Heart left ventricle (tissue), 16 donors: ENCODE data around the gene MARCHF3. TPM values are rescaled to one million over a fixed set of nuclear protein-coding genes. Genes with fewer than 3 reads are reported as not detected.
A peak's percentile ranks its signal among the peaks of the same experiment; 100 is the strongest.

Source experiments
- ATAC-seq, 4 donors: fragments of 200-7000 bp; cut with Tn5 transposase; one replicate each; pipeline ENCODE4 v1.9.1; 2020 to 2022; ENCODE audit warnings: moderate library complexity in 4 of 4, mild to moderate bottlenecking in 3 of 4, moderate number of reproducible peaks in 1 of 4
- DNase-seq, 5 donors: peaks; one replicate each; pipeline ENCODE4 v3.0.0-alpha.2; 2020
- H3K27ac ChIP-seq, 12 donors: fragments of 200-600 bp; sonication (generic) in 4 of 12; one replicate each; pipeline versions ENCODE4 v1.5.0 to v1.8.0; 2016 to 2022; ENCODE audit warnings: mild to moderate bottlenecking in 2 of 12
- H3K27me3 ChIP-seq, 9 donors: fragments of 200-600 bp; sonication (generic) in 2 of 9; one replicate each; pipeline versions ENCODE4 v1.5.1 to v1.8.0; 2016 to 2022; ENCODE audit warnings: mild to moderate bottlenecking in 3 of 9
- H3K36me3 ChIP-seq, 9 donors: fragments of 200-600 bp; sonication (generic) in 2 of 9; one replicate each; pipeline versions ENCODE4 v1.5.0 to v1.8.0; 2018 to 2022; ENCODE audit warnings: mild to moderate bottlenecking in 2 of 9
- H3K4me1 ChIP-seq, 12 donors: fragments of 200-600 bp; sonication (generic) in 4 of 12; one replicate each; pipeline versions ENCODE4 v1.5.0 to v1.8.0; 2016 to 2022; ENCODE audit warnings: mild to moderate bottlenecking in 3 of 12
- H3K4me3 ChIP-seq, 12 donors: fragments of 200-600 bp; sonication (generic) in 4 of 12; one replicate each; pipeline versions ENCODE4 v1.5.0 to v1.8.0; 2017 to 2022; ENCODE audit warnings: mild to moderate bottlenecking in 9 of 12, moderate library complexity in 4 of 12
- H3K9me3 ChIP-seq, 12 donors: fragments of 200-600 bp; sonication (generic) in 4 of 12; one replicate each; pipeline versions ENCODE4 v1.5.0 to v1.8.0; 2016 to 2022; ENCODE audit warnings: mild to moderate bottlenecking in 1 of 12
- POLR2A ChIP-seq, 2 donors: fragments of 450-650 bp; IDR thresholded peaks; one replicate each; pipeline ENCODE4 v1.6.1; 2017; ENCODE audit warnings: antibody characterized with exemption in 2 of 2, mild to moderate bottlenecking in 2 of 2, moderate library complexity in 2 of 2
- WGBS, 4 donors: extraction: QIAGEN DNeasy Blood & Tissue Kit in 2 of 4; methylation state at CpG; one replicate each; pipeline versions ENCODE4 v1.1.5 to v1.1.7; 2013 to 2018; 5-methylcytosine and 5-hydroxymethylcytosine counted together
- intact Hi-C, 10 donors: fragments of 100-400 bp; cut with DNase I; formaldehyde crosslinking; loops; one replicate each; pipeline versions ENCODE4 v1.11.1 to v1.14.2; 2022
- polyA plus RNA-seq, 2 donors: library from polyadenylated mRNA; stranded (reverse); fragments of 200-250 nt; gene quantifications; one replicate each; pipeline ENCODE4 v1.2.3, GENCODE V29; 2013
- total RNA-seq, 9 donors: library from RNA; depleted of rRNA in 2 of 9; stranded (reverse); fragments of >200 nt in 2 of 9; fragmentation: NEBNext Ultra II Directional in 3 of 9; extraction: Animal tissue kit (Norgen Biotek cat#: 25700) in 3 of 9; gene quantifications; one replicate each; pipeline versions ENCODE4 v1.1.0 to v1.2.4, GENCODE V29; 2016 to 2023
- TF ChIP-seq, protein P1 (sequence below), 12 donors: fragments of 200-600 bp; sonication (generic) in 4 of 12; IDR thresholded peaks; one replicate each; pipeline versions ENCODE4 v1.5.0 to v1.8.0; 2018 to 2022; ENCODE audit warnings: antibody characterized with exemption in 12 of 12, mild to moderate bottlenecking in 5 of 12
- donor health status: ischemic (EF 13 %, LVEDD 7.1; RV severe dilation, severe dysfunction).
- donor health status: healthy with polysubstance abuse.
- donor health status: DM: no; HTN: yes; CAD: no.
- donor health status: DM: no; HTN: no; CAD: no.
- donor health status: ischemic (EF 25% LVEDD 6.9; RV normal size, moderate dysfunction).
- donor health status: ischemic (EF 25% LVEDD 5.7; RV mildly dilated, moderate dysfunction).
- donor health status: healthy.
- donor health status: DM: yes; HTN: yes; CAD: no.
- donor health status: ischemic (EF 35%, LVEDD 5.7; RV mildly dilated, moderate dysfunction).
- donor health status: nonischemic (EF 11% LVEDD 7.7; RV severe dilation, severe dysfunction).
- donor health status: DM: yes; HTN: yes; CAD: no.
- donor health status: PGD.
- donor health status: ischemic (EF 29% LVEDD 5.4; RV normal size, mild dysfunction).
- donor health status: nonischemic (EF 23%, LVEDD 6.1; RV moderate dilation, normal function).

Gene MARCHF3
- total and polyA plus RNA-seq, 11 donors: 9.9 to 113 (median 38.0) TPM

- H3K36me3 ChIP-seq: peaks cover 0 to 9% (median 0%) of the 10 kb centered on the region in 9 donors
- no peak for DNase-seq
- peaks cover 0 to 19% (median under 1%) of the 10 kb centered on the region in 12 donors for H3K4me1 ChIP-seq
- no peaks in the 10 kb centered on the region for H3K27me3 ChIP-seq
- TF ChIP-seq POLR2A (IDR thresholded peaks at IDR 0.05): no peak
- TF ChIP-seq, protein P1, sequence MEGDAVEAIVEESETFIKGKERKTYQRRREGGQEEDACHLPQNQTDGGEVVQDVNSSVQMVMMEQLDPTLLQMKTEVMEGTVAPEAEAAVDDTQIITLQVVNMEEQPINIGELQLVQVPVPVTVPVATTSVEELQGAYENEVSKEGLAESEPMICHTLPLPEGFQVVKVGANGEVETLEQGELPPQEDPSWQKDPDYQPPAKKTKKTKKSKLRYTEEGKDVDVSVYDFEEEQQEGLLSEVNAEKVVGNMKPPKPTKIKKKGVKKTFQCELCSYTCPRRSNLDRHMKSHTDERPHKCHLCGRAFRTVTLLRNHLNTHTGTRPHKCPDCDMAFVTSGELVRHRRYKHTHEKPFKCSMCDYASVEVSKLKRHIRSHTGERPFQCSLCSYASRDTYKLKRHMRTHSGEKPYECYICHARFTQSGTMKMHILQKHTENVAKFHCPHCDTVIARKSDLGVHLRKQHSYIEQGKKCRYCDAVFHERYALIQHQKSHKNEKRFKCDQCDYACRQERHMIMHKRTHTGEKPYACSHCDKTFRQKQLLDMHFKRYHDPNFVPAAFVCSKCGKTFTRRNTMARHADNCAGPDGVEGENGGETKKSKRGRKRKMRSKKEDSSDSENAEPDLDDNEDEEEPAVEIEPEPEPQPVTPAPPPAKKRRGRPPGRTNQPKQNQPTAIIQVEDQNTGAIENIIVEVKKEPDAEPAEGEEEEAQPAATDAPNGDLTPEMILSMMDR (IDR thresholded peaks at IDR 0.05): no peak
- intact Hi-C loops: loop anchor here in 1 of 10 donors (5.0 kb wide), 1 partner anchor 44 kb away; no protein-coding TSS in a partner anchor
- no peak overlapping the region for H3K4me3 ChIP-seq
- WGBS, 4 donors: 54 to 77% (median 67%) methylated on average over 4 of the region's 4 CpGs
- no peaks in the 10 kb centered on the region for H3K9me3 ChIP-seq
- no peak overlapping the region for H3K27ac ChIP-seq
- no peak for ATAC-seq
These were observed 151.7 kb downstream of the MARCHF3 start for GRCh38 chr5:126878634-126879033.

DNA sequence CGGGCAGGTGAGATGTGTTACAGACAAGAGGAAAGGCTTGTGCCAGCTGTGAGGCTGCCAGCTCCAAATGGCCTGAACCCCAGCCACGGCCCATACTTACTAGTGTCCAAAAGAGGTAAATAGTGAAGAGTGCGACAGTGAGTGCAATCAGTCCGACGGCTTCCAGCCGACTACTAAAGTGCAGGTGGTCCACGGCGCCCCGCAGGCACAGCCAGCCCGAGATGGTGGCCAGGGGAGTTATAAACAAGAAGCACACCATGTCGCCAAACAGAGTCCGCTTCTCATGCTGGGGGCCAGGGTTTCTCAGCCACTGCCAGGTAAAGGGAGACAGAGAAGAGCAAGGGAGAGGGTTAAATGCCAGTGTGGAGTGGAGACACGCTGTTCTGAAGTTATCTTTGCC lies 152.3 kb downstream of the MARCHF3 start:
- Histone ChIP-seq H3K4me1 (peaks cover 0 to 19% (median 0%) of the 10 kb centered on the region in 12 donors), H3K9me3 (no peaks in the 10 kb centered on the region), H3K27me3 (no peaks in the 10 kb centered on the region), H3K36me3 (peaks cover 0 to 9% (median 0%) of the 10 kb centered on the region in 9 donors), H3K27ac (peak overlapping the region in 1 of 12 donors; percentile 21), H3K4me3 (no peak overlapping the region)
- no peak for ATAC-seq
- DNase-seq: no peak
- WGBS, 4 donors: 75 to 86% (median 80%) methylated on average over 13 of the region's 13 CpGs
- TF ChIP-seq, protein P1 (IDR thresholded peaks at IDR 0.05): no peak
- no peak for TF ChIP-seq POLR2A (IDR thresholded peaks at IDR 0.05)
- intact Hi-C loops: loop anchor here in 1 of 10 donors (5.0 kb wide), 1 partner anchor 44 kb away; no protein-coding TSS in a partner anchor

DNA sequence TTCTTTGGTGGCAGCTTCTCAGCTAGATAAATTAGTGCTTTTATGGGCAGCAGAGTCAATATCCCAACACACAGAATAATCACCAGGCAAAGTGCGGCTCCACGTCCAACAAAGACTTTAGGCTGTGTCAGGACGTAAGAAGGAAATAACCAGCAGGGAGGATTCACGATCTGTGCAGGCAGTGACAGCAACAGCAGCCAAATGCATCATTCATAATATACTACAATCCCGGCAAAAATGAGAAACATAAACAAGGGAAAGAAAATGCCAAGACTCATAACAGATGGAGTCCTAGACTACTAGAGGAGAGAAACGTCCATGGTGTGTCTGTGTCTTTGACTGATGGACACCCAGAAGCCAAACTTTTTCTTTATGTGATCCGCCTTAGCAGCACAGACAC lies 152.8 kb downstream of the MARCHF3 start:
- Histone ChIP-seq H3K9me3 (no peaks in the 10 kb centered on the region), H3K4me1 (peaks cover 0 to 19% (median 0%) of the 10 kb centered on the region in 12 donors), H3K36me3 (peaks cover 0 to 9% (median 0%) of the 10 kb centered on the region in 9 donors), H3K27me3 (no peaks in the 10 kb centered on the region), H3K27ac (peak overlapping the region in 1 of 12 donors; percentile 21), H3K4me3 (no peak overlapping the region)
- DNase-seq (no peak), ATAC-seq (no peak)
- intact Hi-C loops: loop anchor here in 1 of 10 donors (5.0 kb wide), 1 partner anchor 45 kb away; no protein-coding TSS in a partner anchor
- TF ChIP-seq, protein P1 (IDR thresholded peaks at IDR 0.05): no peak
- no peak for TF ChIP-seq POLR2A (IDR thresholded peaks at IDR 0.05)
- WGBS, 4 donors: 82 to 88% (median 84%) methylated on average over 7 of the region's 7 CpGs

GRCh38 chr5:126875303-126875785 lies 155.0 kb downstream of the MARCHF3 start:
- ATAC-seq: peak; percentile 21 to 65 (median 48)
- TF ChIP-seq POLR2A (IDR thresholded peaks at IDR 0.05): no peak
- TF ChIP-seq, protein P1 (IDR thresholded peaks at IDR 0.05): no peak
- peaks cover 0 to 19% (median 0%) of the 10 kb centered on the region in 12 donors for H3K4me1 ChIP-seq
- no peaks in the 10 kb centered on the region for H3K9me3 ChIP-seq
- DNase-seq: no peak
- H3K27ac ChIP-seq: no peak overlapping the region
- WGBS, 4 donors: 54 to 67% (median 61%) methylated on average over 8 to 13 of the region's 13 CpGs
- peaks cover 0 to 12% (median 0%) of the 10 kb centered on the region in 9 donors for H3K36me3 ChIP-seq
- no peaks in the 10 kb centered on the region for H3K27me3 ChIP-seq
- H3K4me3 ChIP-seq: no peak overlapping the region
- intact Hi-C loops: loop anchor here in 1 of 10 donors (5.0 kb wide), 1 partner anchor 47 kb away; no protein-coding TSS in a partner anchor
